ENCODE results near the gene TXNRD1. TPM values are rescaled to one million over a fixed set of nuclear protein-coding genes. Genes with fewer than 3 reads are reported as not detected.

The TXNRD1 gene
- total and polyA plus RNA-seq, 12 donors = 53.9 to 487 (median 290) TPM

DNA sequence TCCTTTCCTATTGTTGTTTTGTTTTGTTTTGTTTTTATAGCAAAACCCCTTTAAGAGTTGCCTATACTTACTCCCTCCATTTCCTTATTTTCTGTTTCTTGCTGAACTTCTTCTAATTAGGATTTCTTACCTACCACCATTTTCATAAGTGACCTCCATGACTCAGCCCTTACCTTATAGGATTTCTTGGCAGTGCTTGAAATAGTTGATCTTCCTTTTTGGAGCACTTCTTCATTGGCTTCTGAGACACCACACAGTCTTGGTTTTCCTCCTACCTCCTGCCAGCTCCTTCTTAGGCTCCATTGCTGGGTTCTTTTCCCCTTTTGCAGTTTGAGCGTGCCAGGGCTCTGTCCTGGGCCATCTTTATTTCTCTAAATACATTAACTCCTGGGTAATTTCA, 64.5 kb downstream of the TXNRD1 start:
- intact Hi-C loops (cut with DNase I) = no loop called here

DNA sequence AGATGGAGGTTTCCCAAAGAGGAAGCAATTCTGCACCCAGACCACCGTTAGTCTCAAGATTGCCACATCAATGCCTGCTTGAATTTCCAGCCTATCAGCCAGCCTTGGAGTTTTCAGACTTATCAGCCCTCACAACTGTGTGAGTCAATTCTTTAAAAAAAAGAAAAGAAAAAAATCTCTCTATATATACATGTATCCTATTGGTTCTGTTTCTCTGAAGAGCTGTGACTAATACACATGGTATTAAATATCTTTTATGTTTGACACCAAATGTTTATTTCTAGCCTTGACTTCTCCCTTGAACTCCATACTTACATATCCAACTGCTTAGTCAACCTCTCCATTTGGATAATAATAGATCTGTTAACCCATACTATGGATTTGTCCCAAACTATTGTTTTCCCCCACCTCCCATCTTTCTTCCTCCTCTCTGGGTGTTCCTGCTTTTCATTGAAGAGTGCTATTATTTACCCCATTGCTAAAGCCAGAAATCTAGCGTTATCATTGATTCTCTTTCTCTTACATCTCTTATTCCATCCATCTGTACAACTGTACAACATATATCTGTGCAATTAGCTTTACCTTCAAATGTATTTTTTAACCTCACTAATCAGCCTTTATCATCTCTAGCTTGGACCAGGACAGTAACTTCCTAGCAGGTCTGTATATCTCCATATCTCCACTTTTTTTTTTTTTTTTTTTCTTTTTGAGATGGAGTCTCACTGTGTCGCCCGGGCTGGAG, 65.3 kb downstream of the TXNRD1 start:
- peak in 6 of 7 donors; percentile 66 to 77 (median 70) for DNase-seq
- Histone ChIP-seq H3K27me3 (no peaks in the 10 kb centered on the region), H3K27ac (peak overlapping the region; percentile 71 to 89 (median 81)), H3K36me3 (replicated peaks in 1 of 2) (no peaks in the 10 kb centered on the region), H3K9me3 (replicated peaks in 1 of 3) (no peaks in the 10 kb centered on the region), H3K4me1 (replicated peaks in 1 of 2) (peaks cover 13 to 56% of the 10 kb centered on the region in 2 donors), H3K4me3 (peak overlapping the region in 1 of 4 donors; percentile 31)
- peak in 1 of 2 donors; percentile 67 for TF ChIP-seq POLR2A (IDR thresholded peaks at IDR 0.05)
- TF ChIP-seq, protein P1, sequence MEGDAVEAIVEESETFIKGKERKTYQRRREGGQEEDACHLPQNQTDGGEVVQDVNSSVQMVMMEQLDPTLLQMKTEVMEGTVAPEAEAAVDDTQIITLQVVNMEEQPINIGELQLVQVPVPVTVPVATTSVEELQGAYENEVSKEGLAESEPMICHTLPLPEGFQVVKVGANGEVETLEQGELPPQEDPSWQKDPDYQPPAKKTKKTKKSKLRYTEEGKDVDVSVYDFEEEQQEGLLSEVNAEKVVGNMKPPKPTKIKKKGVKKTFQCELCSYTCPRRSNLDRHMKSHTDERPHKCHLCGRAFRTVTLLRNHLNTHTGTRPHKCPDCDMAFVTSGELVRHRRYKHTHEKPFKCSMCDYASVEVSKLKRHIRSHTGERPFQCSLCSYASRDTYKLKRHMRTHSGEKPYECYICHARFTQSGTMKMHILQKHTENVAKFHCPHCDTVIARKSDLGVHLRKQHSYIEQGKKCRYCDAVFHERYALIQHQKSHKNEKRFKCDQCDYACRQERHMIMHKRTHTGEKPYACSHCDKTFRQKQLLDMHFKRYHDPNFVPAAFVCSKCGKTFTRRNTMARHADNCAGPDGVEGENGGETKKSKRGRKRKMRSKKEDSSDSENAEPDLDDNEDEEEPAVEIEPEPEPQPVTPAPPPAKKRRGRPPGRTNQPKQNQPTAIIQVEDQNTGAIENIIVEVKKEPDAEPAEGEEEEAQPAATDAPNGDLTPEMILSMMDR (IDR thresholded peaks at IDR 0.05) = no peak
- WGBS, 4 donors = 57 to 69% (median 64%) methylated on average over 2 to 4 of the region's 4 CpGs
- intact Hi-C loops (cut with DNase I) = no loop called here

More for the DNA sequence above, 64.5 kb downstream of the TXNRD1 start:
- Histone ChIP-seq H3K4me1 (replicated peaks in 1 of 2) (peaks cover 5 to 48% of the 10 kb centered on the region in 2 donors), H3K36me3 (replicated peaks in 1 of 2) (no peaks in the 10 kb centered on the region), H3K4me3 (peak overlapping the region in 1 of 4 donors; percentile 31), H3K27me3 (no peaks in the 10 kb centered on the region), H3K9me3 (replicated peaks in 1 of 3) (no peaks in the 10 kb centered on the region), H3K27ac (peak overlapping the region in 4 of 5 donors; percentile 77 to 89 (median 83))
- no peak for DNase-seq
- 78 to 93% (median 85%) methylated on average over 1 of the region's 1 CpG for WGBS, 4 donors
- no peak for TF ChIP-seq POLR2A (IDR thresholded peaks at IDR 0.05)
- TF ChIP-seq, protein P1 (IDR thresholded peaks at IDR 0.05) = no peak

DNA sequence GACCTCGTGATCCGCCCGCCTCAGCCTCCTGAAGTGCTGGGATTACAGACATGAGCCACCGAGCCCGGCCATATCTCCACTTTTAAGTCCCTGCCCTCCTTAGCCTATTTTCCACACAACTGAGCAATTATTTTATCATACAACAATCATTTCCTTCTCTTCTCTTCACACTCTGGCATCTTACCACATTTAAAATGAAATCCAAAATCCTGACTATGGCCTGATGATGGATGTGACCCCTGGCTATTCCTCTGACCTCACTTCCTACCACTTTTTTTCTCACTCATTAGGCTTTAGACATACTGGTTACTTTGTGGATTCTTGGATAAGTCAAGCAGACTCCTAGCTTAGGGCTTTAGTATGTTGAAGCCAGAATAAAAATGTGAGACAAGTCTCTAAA, 66.1 kb downstream of the TXNRD1 start:
- Histone ChIP-seq H3K9me3 (replicated peaks in 1 of 3) (no peaks in the 10 kb centered on the region), H3K4me3 (no peak overlapping the region), H3K36me3 (replicated peaks in 1 of 2) (no peaks in the 10 kb centered on the region), H3K27ac (peak overlapping the region in 4 of 5 donors; percentile 48 to 77 (median 68)), H3K4me1 (replicated peaks in 1 of 2) (peaks cover 20 to 58% of the 10 kb centered on the region in 2 donors), H3K27me3 (no peaks in the 10 kb centered on the region)
- TF ChIP-seq POLR2A (IDR thresholded peaks at IDR 0.05) = no peak
- TF ChIP-seq, protein P1 (IDR thresholded peaks at IDR 0.05) = no peak
- intact Hi-C loops (cut with DNase I) = no loop called here
- no peak for DNase-seq
- 69 to 83% (median 80%) methylated on average over 5 of the region's 5 CpGs for WGBS, 4 donors

- H3K4me3 ChIP-seq = no peak overlapping the region
- intact Hi-C loops (cut with DNase I) = no loop called here
- no peak for DNase-seq
- H3K36me3 ChIP-seq (replicated peaks in 1 of 2) = no peaks in the 10 kb centered on the region
- peaks cover 20 to 53% of the 10 kb centered on the region in 2 donors for H3K4me1 ChIP-seq (replicated peaks in 1 of 2)
- no peaks in the 10 kb centered on the region for H3K27me3 ChIP-seq
- peak overlapping the region in 4 of 5 donors; percentile 48 to 77 (median 62) for H3K27ac ChIP-seq
- no peaks in the 10 kb centered on the region for H3K9me3 ChIP-seq (replicated peaks in 1 of 3)
- TF ChIP-seq, protein P1 (IDR thresholded peaks at IDR 0.05) = no peak
- TF ChIP-seq POLR2A (IDR thresholded peaks at IDR 0.05) = no peak
These were observed 66.5 kb downstream of the TXNRD1 start for GRCh38 chr12:104282109-104282508.
